ENCODE results near the gene GDE1.
"Not testable (repeated sequence)": the region's sequence is repeated elsewhere in the genome, so short reads cannot be mapped to it uniquely, and the experiment has no call there.

Gene GDE1, protein sequence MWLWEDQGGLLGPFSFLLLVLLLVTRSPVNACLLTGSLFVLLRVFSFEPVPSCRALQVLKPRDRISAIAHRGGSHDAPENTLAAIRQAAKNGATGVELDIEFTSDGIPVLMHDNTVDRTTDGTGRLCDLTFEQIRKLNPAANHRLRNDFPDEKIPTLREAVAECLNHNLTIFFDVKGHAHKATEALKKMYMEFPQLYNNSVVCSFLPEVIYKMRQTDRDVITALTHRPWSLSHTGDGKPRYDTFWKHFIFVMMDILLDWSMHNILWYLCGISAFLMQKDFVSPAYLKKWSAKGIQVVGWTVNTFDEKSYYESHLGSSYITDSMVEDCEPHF
- 39.3 to 70.3 reads per million in 2 donors for total RNA-seq

DNA sequence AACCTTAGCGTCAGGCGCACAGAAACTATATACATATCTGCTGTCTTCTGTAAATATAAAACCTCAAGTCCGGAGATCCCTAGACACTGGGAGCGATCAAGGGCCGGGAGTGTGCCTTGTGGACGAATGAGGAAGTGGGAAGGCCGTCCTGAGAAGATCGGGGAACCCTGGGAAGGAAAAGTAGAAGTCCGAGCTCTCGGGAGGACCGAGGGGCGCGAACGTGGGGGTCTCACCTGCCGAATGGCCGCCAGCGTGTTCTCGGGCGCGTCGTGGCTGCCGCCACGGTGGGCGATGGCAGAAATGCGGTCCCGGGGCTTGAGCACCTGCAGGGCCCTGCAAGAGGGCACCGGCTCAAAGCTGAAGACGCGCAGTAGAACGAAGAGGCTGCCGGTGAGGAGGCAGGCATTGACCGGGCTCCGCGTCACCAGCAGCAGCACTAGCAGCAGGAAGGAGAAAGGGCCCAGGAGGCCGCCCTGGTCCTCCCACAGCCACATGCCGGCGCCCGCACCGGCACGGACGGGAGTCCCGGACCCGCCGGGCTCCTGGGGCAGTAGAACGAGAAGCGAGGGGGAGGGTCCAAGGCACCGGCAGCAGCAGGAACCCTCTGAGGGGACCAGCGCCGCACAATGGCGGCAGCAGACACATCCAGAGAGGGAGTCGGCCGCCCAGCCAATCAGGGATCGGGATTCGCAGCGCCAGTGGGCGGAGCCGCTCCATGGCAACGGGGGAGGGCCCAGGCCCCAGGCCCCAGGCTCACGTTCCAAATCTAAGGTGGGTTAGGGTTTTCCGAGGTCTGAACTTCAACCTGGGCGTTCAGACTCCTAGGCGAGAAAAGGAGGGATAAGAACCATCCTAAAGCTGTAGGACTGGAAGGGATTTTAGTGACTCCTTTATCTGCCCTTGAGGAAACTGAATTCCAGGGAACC is at the start of gene GDE1:
Gene GDE1, minus strand, starts transcription at position 628 of the 926 bp plus-strand sequence. Its CDS starts 134 bp downstream, at position 494.
- DNase-seq, result peak; percentile 92

DNA sequence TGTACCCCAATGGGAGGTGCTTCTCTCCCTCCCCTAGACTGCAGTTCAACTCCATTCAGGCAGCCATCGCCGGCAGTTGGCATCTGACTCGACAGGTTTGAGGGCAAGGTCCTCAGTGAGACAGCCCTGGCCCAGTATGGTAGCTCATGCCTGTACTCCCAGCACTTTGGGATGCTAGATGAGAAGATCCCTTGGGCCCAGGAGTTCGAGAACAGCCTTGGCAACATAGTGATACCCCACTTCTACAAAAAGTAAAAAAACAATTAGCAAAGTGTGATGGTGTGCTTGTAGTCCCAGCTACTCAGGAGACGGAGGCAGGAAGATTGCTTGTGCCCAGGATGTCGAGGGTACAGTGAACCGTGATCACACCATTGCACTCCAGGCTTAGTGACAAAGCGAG is 45.7 kb upstream of the GDE1 start:
- no peak for DNase-seq

DNA sequence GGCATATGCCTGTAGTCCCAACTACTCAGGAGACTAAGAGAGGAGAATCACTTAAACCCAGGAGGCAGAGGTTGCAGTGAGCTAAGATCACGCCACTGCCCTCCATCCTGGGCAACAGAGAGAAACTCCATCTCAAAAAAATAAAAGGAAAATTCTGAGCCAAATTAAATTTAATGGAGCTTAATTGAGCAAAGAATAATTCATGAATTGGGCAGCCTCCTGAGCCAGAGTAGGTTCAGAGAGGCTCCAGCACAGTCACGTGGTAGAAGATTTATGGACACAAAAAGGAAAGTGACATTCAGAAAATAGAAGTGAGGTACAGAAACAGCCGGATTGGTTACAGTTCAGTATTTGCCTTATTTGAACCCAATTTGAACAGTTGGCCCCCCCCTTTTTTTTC is 44.5 kb upstream of the GDE1 start:
- DNase-seq, result no peak

DNA sequence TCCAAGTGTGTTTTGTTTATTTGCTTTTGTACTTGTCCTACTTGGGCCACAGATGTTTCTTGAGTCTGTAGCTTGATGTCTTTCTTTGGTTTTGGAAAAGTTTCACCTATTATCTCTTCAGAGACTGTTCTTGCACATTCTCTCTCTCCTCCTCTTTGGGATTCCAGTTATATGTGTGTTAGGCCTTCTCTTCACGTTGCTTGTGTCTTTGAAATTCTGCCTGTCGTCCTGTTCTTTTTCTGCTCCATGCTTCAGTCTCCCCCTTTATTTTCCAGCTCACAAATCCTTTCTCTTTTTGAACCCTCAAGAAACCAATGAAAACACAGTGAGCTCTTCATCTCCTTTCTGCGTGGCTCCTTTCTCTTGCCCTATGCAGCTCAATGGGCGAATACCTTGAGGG is 41.5 kb upstream of the GDE1 start:
- no peak for DNase-seq

DNA sequence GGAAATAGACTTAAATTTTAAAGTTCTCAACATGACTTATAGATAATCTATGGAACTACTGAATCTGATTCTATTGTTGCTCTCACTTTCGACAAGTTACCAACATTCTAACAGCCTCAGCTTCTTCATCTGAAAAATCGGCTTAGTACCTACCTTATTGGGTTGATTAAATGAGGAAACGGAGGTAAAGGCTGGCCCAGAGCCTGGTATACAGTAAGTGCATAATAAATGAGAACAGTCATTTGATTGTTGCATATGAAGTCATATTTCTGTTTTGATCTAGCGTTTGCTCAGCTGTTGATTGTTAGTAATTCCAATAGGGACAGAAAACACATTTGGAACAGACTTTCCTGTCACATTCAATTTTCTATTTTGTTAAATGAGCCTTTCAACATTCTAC is 38.2 kb upstream of the GDE1 start:
- DNase-seq, result no peak

DNA sequence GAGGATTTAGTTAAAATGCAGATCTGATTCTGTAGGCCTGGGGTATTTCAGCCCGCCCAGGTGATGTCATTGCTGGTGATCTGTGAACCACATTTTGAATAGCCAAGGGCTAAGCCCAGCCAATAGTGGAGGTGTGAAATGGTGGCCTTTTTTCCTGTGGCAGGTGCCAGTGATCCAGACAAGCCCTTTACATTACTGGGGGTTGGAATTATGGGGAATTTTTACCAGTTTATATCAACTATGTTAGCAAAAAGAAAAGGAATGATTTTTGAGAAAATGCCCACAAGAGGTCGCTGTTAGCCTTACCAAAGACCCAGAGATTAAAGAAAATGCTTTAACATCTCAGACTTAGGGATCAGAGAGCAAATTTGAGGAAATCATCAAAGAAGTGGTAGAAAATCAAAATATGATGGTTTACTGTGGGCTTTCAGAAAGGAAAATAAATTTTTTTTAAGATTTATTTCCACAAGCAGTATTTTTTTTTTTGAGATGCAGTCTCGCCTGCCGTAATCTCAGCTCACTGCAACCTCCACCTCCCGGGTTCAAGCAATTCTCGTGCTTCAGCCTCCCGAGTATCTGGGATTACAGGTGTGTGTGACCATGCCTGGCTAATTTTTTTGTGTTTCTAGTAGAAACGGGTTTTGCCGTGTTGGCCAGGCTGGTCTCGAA is 37.5 kb upstream of the GDE1 start:
- peak; percentile 16 for DNase-seq

DNA sequence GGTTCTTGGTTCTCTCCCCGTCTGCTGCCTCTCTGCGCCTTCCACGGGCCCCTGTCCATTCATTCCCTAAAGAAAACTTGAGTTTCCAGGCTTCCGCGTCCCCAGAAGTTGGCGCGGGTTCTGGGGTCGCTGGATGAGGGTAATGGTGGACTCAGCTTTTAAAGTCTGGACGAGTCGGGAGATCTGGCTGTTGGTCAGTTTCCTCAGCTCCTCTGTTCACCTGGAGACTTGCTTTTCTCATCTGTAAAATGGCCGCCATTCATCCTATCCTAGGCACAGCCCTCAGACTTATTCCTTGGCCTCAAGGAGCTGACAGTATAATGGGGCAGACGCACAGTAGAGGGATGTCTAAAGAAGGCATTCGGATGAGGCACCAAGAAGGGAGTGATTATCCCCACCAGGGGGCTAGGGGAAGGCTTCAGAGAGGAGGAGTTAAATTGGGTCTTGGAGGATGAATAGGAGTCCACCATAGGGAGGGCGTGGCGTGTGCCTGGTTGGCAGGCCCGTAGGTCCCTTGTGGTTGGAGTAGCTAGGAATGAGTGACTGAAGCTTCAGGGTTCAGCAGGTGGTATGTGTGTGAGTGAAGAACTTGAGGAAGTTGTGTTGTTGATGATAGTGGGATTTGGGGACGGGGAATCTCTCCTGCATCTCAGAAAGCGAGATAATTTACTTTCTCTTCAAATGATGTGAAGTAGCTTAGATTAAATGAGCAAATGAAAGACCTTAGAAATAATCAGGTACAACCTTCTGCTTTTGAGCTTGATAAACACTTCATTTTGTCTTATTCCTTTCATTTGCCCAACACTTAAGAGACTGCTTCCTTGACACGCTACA is 34.3 kb upstream of the GDE1 start:
- no peak for DNase-seq

DNA sequence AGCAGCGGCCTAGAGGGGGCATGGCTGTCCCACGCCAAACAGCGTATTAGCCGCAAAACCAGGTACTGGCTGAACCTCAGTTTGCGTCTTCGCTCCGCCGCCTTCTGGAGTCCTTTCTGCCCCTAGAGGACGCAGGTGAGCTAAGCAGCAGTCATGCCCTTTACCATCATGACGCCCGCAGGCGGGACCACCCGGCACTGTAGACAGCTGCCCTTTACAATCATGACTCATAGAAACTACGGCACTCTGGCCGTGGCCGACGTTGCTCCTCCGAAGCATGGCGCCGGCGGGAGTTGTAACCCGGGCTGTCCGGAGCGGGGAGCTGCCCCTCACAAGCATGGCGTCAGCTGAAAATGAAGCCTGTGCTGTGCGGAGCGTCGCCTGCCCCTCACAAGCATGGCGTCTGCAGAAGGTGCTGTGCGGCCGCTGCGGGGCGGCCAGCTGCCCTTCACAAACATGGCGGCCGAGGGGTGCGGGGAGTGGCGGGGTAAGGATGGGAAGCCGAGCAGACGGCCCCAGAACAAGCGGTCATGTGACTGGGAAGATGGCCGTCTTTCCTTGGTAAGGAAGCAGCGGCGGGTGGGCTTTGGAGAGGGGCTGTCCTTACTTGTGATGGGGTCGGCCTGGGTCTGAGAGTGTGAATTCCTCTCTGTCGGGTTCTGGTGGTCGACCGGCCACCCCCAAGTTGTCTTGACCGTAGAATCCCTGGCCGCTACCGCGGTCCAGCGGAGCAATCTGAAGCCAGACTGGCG is 33.5 kb upstream of the GDE1 start, which contains the start of gene VPS35L:
Gene VPS35L, plus strand, starts transcription at position 518 of the 752 bp plus-strand sequence. Its CDS starts 27 bp downstream, at position 545.
- peak; percentile 95 for DNase-seq

DNA sequence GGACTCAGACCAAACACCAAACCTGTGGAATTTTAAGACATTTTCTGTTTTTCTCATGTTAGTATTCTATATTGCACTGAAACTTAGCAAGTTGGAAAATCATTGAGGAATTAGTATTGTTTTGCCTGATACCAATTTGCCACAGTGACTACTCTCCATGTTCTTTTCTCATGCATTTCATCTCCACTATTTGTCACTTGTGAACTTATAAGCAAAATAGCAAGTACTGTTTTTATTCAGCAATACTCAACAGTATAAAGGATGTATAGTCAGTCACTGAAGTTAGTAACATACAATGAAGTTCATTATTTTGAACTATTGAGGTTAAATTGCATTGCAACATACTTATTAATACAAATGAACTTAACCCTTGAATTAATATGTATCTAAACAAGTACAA is 27.8 kb upstream of the GDE1 start:
- no peak for DNase-seq

DNA sequence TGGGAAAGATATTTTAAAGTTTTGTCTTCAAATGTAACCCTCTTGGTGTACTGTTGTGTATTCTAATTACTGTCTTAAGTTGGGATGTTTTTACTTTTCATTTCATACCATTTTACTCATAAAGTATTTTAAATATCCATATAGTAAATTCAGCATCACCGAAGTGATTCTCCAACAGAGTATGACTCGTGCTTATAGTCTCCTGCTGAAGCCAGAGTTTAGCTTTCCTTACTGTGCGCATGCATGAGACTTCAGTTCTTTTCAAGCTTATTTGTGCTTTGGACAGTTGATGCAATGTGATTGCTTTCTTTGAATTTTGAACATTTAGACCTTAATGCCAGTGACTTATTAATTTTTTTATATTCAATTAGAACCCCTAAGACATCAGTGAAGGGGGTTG is 26.2 kb upstream of the GDE1 start:
- no peak for DNase-seq

DNA sequence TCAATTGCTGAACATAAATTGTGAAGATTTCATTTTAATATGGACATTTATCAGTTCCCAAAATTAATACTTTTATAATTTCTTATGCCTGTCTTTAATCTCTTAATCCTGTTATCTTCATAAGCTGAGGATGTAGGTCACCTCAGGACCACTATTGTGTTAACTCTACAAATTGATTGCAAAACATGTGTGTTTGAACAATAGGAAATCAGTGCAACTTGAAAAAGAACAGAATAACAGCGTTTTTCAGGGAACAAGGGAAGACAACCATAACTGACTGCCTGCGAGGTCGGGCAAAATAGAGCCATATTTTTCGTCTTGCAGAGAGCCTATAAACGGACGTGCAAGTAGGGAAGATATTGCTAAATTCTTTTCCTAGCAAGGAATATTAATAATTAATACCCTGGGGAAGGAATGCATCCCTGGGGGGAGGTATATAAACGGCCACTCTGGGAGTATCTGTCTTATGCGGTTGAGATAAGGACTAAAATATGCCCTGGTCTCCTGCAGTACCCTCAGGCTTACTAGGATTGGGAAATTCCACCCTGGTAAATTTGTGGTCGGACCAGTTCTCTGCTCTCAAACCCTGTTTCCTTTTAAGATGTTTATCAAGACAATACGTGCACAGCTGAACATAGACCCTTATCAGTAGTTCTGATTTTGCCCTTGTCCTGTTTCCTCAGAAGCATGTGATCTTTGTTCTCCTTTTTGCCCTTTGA is 21.5 kb upstream of the GDE1 start:
- DNase-seq, result not testable (repeated sequence)

DNA sequence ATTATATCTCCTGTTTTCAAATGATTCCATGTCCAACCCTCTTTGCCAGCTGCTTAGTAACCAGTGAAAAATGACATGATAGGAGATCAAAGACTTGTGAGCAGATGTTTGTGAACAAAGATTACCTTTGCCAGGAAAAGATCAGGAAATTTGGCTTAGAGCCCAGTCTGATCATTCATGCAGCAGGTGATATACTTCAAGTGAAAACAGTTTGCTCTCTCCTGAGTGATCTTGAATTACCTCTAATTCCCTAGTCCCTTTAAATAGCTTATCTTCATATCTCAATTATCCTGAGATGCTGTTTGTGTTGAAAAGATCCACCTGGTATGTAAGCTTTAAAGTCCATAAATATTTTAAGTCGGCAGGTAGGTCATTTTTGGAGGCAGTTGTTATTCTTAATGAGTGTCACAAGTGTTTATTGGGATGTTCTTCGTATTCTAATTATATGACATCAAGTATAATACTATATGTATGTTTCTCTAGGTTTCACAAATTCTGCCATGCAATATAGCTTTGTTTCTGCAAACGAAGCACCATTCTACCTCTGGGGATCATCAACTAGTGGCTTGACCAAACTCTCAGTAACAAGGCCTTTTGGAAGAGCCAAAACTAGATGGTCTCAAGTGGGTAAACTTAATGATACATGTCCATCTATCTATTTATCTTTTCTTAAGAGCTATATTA is 20.4 kb upstream of the GDE1 start:
- no peak for DNase-seq

DNA sequence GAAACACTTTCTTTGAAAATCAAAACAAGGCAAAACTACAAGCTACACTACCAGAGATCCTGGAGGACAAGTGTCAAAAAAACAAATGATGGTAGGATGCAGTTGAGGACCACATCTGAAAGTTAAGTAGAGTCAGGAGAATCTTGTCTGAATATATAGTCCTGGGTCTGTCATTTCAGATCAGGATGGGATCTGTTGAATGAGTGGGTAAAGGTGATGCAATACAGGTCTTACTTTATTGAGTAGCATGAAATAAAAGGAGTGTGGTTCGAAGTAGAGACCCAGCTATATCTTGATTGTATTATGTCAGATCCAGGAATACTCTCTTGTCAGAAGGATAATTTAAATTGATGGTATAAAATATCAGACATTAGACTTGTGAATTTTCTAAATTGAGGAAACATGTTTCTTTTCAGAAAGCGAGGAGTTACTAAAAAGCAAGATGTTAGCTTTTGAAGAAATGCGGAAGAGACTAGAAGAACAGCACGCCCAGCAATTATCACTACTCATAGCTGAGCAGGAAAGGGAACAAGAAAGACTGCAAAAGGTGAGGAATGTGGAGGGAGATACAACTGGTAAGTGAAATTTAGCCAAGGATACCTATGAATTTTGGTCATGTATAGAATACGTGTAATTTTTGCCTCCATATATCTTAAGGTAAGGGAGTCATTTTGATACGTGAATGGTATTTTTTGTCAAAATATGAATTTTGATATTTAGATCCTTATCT is 18.5 kb upstream of the GDE1 start:
- no peak for DNase-seq

DNA sequence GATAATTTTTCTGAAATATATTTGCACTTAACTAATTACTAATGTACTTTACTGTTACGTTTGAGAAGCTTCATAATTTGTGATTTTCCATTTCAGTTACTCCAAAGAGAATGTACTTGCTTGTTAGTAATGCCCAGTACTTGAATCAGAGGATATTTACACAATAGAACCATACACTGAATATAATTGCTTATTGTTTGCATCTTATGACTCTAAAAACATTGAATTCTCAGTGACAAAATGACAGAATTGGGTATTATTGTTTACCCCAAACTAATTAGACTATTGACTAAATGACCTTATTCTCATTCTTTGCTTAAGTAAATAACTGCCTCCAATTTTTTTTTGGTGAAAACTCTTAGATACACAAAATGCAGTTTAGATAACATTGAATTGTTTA is 10.7 kb upstream of the GDE1 start:
- DNase-seq, result no peak

DNA sequence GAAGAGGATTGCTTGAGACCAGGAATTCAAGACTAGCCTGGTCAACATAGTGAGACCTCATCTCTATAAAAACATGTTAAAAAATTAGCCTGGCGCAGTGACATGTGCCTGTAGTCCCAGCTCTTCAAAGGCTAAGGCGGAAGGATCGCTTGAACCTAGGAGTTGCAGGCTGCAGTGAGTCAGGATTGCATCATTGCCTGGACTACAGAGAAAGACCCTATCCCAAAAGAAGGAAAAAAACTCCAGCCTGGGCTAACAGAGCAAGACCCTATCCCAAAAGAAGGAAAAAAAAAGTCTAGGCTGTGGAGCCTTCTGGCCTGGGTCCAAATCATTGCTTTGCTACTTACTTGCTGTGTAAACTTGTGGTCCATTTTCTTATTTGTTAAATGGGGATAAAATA is 6.8 kb upstream of the GDE1 start:
- DNase-seq, result no peak

DNA sequence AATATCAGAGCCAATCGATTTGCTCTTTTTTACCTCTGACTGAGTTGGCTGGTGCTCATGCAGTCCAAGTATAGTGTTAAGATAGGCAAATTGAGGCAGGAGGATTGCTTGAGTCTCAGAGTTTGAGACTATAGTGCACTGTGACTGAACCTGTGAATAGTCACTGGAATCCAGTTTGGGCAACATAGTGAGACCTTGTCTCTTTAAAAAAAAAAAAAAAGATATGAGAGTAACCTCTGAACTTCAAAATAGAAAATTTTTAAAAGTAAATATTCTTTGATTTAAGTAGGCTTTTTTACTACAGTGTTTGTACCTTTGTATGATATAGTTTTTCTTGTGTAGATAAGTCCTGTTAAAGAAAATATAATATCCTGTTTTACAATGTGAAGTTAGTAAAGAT is 5.3 kb upstream of the GDE1 start:
- DNase-seq, result no peak

DNA sequence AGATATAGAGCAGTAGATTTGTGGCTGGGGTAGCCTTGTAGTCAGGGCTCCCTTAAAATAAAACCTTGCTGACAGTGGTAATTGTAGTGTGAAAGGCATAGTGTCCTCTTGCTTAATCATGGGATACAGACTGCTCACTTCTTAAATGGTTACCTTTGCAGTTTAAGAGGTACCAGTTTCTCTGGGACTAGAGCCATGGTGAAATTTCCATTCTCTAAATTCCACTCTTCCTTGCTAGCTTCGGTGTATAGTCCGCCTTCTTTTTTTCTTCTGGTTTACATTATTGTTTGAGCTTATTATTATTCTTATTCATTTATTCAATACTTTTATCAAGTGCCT is 3.5 kb upstream of the GDE1 start:
- DNase-seq, result no peak

DNA sequence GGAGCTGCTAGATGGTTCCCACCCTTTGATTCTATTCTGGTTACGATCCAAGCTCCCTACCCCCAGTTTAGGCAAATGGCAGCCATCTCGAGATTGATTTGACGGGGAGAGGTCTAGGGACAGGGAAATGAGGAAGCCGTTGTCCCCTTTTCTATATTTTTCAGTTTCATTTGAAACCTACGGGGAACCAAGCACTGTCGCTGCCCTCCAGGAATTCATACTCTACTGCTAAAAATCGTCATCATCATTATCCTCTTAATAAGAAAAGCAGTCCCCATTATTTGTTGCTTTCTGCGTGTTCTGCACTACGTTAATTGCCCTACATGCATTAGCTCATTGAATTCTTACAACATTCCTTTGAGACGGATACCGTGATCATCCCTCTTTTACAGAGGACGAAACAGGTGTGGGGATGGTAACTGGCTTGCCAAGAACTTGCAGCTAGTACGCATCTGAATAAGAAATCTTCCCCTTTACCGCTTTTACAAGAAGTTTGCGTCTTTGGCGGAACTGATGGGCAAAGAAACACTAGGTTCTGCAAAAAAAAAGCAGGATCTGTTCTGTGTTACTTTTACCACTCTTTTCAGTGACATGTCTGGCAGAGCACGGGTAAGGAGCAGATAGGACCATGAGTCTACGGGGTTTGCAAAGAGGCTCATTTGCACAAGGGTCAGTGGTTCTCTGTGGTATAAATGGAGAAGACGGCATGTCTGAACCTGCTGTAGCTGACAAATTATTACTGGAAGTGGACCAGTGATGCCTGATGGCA is 2.9 kb upstream of the GDE1 start:
- no peak for DNase-seq

DNA sequence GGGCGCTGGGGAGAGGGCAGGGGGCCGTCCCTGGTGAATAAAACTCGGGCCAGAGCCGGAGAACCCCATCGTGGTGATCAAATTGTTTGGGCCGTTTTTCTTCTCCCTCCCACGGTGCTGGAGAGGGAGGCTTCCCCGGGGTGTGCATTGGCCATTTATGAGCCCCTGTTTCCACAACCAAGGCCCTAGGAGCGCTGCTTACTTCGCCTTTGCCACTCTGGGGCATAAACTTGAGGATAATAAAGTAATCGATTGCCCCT is 2.4 kb upstream of the GDE1 start:
- no peak for DNase-seq
